A673 (cell line): ENCODE measurements around the gene ACAD11. TPM values are rescaled to one million over a fixed set of nuclear protein-coding genes. Genes with fewer than 3 reads are reported as not detected.

Experiments used
- BruUV-seq: library from RNA; stranded (reverse); fragments of 400-500 nt; replicated peaks from 2 replicates; lab custom pipeline; 2021; lab: Mats Ljungman, UMichigan
- CTCF ChIA-PET: fragments of 300-600 bp; sonication (Branson Sonifier 250); formaldehyde crosslinking; loops from one replicate; lab custom pipeline; 2022; ENCODE audit warnings: antibody characterized with exemption; lab: Charles Lee
- POLR2A ChIA-PET: fragments of 300-600 bp; sonication (Branson Sonifier 250); formaldehyde crosslinking; loops from one replicate; lab custom pipeline; 2022; ENCODE audit warnings: antibody characterized with exemption; ENCODE audit not compliant: low non-redundant PET; lab: Charles Lee
- DNase-seq: peaks from one replicate; pipeline ENCODE4 v3.0.0-alpha.2; 2015; ENCODE audit warnings: low spot score
- H3K27ac ChIP-seq: fragments of 200-600 bp; sonication (generic); 2 replicates; pipeline ENCODE4 v1.5.1; 2016; ENCODE audit warnings: mixed run types, low read depth, mild to moderate bottlenecking, mixed read lengths, antibody characterized with exemption, low read length; ENCODE audit not compliant: poor library complexity, severe bottlenecking
- H3K27me3 ChIP-seq: fragments of 200-600 bp; sonication (generic); replicated peaks from 2 replicates; pipeline ENCODE4 v1.6.1; 2017; ENCODE audit warnings: mixed run types, low read depth, mild to moderate bottlenecking, mixed read lengths, antibody characterized with exemption, low read length; ENCODE audit not compliant: insufficient read depth, poor library complexity
- H3K36me3 ChIP-seq: fragments of 200-600 bp; sonication (generic); 2 replicates; pipeline ENCODE4 v1.6.1; 2016; ENCODE audit warnings: mixed run types, mild to moderate bottlenecking, mixed read lengths, antibody characterized with exemption, low read length; ENCODE audit not compliant: insufficient read depth, poor library complexity, severe bottlenecking
- H3K4me1 ChIP-seq: fragments of 200-600 bp; sonication (generic); 2 replicates; pipeline ENCODE4 v1.6.1; 2017; ENCODE audit warnings: mixed run types, mild to moderate bottlenecking, mixed read lengths, antibody characterized with exemption, low read length; ENCODE audit not compliant: insufficient read depth, poor library complexity, severe bottlenecking
- H3K4me3 ChIP-seq: fragments of 200-600 bp; sonication (generic); 2 replicates; pipeline ENCODE4 v1.5.1; 2016; ENCODE audit warnings: low read depth, mixed run types, mild to moderate bottlenecking, mixed read lengths, low read length; ENCODE audit not compliant: poor library complexity, severe bottlenecking
- H3K9me3 ChIP-seq: fragments of 200-600 bp; sonication (generic); 2 replicates; pipeline ENCODE4 v1.6.1; 2016; ENCODE audit warnings: mixed run types, low read depth, mild to moderate bottlenecking, mixed read lengths, antibody characterized with exemption, low read length; ENCODE audit not compliant: poor library complexity, severe bottlenecking
- CTCF ChIP-seq: fragments of 300-800, 200-600 bp; sonication (generic); conservative IDR thresholded peaks from 2 replicates; pipeline ENCODE4 v1.5.1; 2017; ENCODE audit warnings: low read depth, mild to moderate bottlenecking, antibody characterized with exemption, low read length, moderate library complexity, mixed read lengths
- EZH2 ChIP-seq: fragments of 200-600 bp; sonication (generic); IDR thresholded peaks from 2 replicates; pipeline ENCODE4 v1.6.1; 2017; ENCODE audit warnings: borderline replicate concordance, low read depth, mild to moderate bottlenecking, mixed read lengths, antibody characterized with exemption, low read length; ENCODE audit not compliant: poor library complexity, severe bottlenecking
- intact Hi-C: fragments of 100-400 bp; cut with micrococcal nuclease; formaldehyde crosslinking; loops from one replicate; pipeline ENCODE4 v1.10.0; 2022; ENCODE audit not compliant: unreplicated experiment
- total RNA-seq: library from RNA; stranded (reverse); gene quantifications from 2 replicates; pipeline ENCODE4 v1.2.3, GENCODE V29; 2021

The ACAD11 gene
- total RNA-seq, 1 experiment from 2014 or later = 10.4 TPM

DNA sequence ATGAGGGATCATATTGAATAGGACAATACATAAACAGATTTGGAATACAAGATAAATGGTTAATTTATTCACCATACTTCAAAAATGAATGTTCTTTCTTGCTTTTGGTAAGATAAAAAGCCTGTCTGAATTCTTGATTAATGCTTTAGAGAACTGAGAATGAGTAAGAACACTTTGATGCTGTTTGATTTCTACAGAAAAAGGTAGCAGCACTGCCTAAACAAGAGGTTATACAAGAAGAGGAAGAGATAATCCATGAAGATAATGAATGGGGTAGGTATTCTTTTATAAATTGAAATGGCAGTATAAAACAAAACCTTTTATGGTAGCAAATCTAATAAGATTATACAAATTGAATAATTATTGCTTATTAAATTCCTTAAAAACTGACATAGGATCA is 15.8 kb upstream of the ACAD11 start:
- no peaks in the 10 kb centered on the region for H3K27me3 ChIP-seq
- POLR2A ChIA-PET = no interaction called here
- H3K36me3 ChIP-seq = peaks cover 35% of the 10 kb centered on the region

GRCh38 chr3:132669256-132669777 is 9.7 kb upstream of the ACAD11 start:
- H3K27me3 ChIP-seq = no peaks in the 10 kb centered on the region
- H3K4me3 ChIP-seq = no peak overlapping the region
- no peak for DNase-seq
- peaks cover 17% of the 10 kb centered on the region for H3K4me1 ChIP-seq
- no peak overlapping the region for H3K27ac ChIP-seq
- ChIA-PET POLR2A (no interaction called here), CTCF (no interaction called here)
- no peaks in the 10 kb centered on the region for H3K9me3 ChIP-seq
- H3K36me3 ChIP-seq = peaks cover 35% of the 10 kb centered on the region
- TF ChIP-seq EZH2 (no peak), CTCF (no peak)
- BruUV-seq = no TSS peak
- intact Hi-C loops = no loop called here

More for the DNA sequence above, 15.8 kb upstream of the ACAD11 start:
- Histone ChIP-seq H3K9me3 (no peaks in the 10 kb centered on the region), H3K27ac (no peak overlapping the region), H3K4me1 (no peaks in the 10 kb centered on the region), H3K4me3 (no peak overlapping the region)
- BruUV-seq = no TSS peak
- DNase-seq = no peak
- CTCF ChIA-PET = no interaction called here
- no peak for TF ChIP-seq CTCF
- no peak for TF ChIP-seq EZH2
- intact Hi-C loops = no loop called here

GRCh38 chr3:132665230-132665745 is 5.7 kb upstream of the ACAD11 start:
- H3K4me1 ChIP-seq = peaks cover 27% of the 10 kb centered on the region
- H3K4me3 ChIP-seq = no peak overlapping the region
- peaks cover 14% of the 10 kb centered on the region for H3K36me3 ChIP-seq
- no peaks in the 10 kb centered on the region for H3K9me3 ChIP-seq
- TF ChIP-seq CTCF (no peak), EZH2 (no peak)
- POLR2A ChIA-PET = no interaction called here
- DNase-seq = no peak
- BruUV-seq = no TSS peak
- no peak overlapping the region for H3K27ac ChIP-seq
- H3K27me3 ChIP-seq = no peaks in the 10 kb centered on the region
- CTCF ChIA-PET = no interaction called here
- intact Hi-C loops = no loop called here
